Ovary (tissue), 9 donors: ENCODE results near the gene CDKN2B-AS1. TPM values are rescaled to one million over a fixed set of nuclear protein-coding genes. Genes with fewer than 3 reads are reported as not detected.
A peak's percentile ranks its signal among the peaks of the same experiment; 100 is the strongest.

Source experiments
- DNase-seq, 5 donors: peaks; one replicate each; pipeline ENCODE4 v3.0.0-alpha.2; 2019 to 2020
- H3K27ac ChIP-seq, 2 donors: fragments of 200-600 bp; one replicate each; pipeline versions ENCODE4 v1.5.1 to v1.8.0; 2019 to 2022
- H3K27me3 ChIP-seq: fragments of 200-600 bp; one replicate; pipeline ENCODE4 v1.8.0; 2022
- H3K36me3 ChIP-seq: fragments of 200-600 bp; sonication (generic); one replicate; pipeline ENCODE4 v1.5.1; 2019
- H3K4me1 ChIP-seq: one replicate; pipeline ENCODE4 v1.8.1; 2013; ENCODE audit warnings: mild to moderate bottlenecking, moderate library complexity; ENCODE audit not compliant: insufficient read depth
- H3K4me3 ChIP-seq: fragments of 200-600 bp; sonication (generic); one replicate; pipeline ENCODE4 v1.5.1; 2017
- H3K9me3 ChIP-seq, 2 donors: fragments of 200-600 bp in 1 of 2; sonication (generic) in 1 of 2; one replicate each; pipeline versions ENCODE4 v1.5.1 to v1.8.1; 2013 to 2019; ENCODE audit warnings: mild to moderate bottlenecking in 1 of 2, moderate library complexity in 1 of 2
- CTCF ChIP-seq, 3 donors: fragments of 450-650 bp in 2 of 3; fragments of 200-600 bp in 1 of 3; IDR thresholded peaks; one replicate each; pipeline versions ENCODE4 v1.5.1 to v1.8.0; 2016 to 2022; ENCODE audit warnings: antibody characterized with exemption in 3 of 3, mild to moderate bottlenecking in 1 of 3
- EP300 ChIP-seq: sonication (generic); formaldehyde crosslinking; IDR thresholded peaks from one replicate; pipeline ENCODE4 v1.6.1; 2017; ENCODE audit warnings: antibody characterized with exemption
- POLR2A ChIP-seq: fragments of 450-650 bp; IDR thresholded peaks from one replicate; pipeline ENCODE4 v1.6.1; 2017; ENCODE audit warnings: antibody characterized with exemption, mild to moderate bottlenecking, moderate library complexity
- WGBS, 3 donors: extraction: QIAGEN DNeasy Blood & Tissue Kit in 1 of 3; methylation state at CpG; one replicate each; pipeline versions ENCODE4 v1.1.5 to v1.1.7; 2013 to 2017; 5-methylcytosine and 5-hydroxymethylcytosine counted together
- intact Hi-C, 4 donors: fragments of 100-400 bp; cut with DNase I; formaldehyde crosslinking; loops; one replicate each; pipeline versions ENCODE4 v1.11.0 to v1.15.1; 2022 to 2023
- polyA plus RNA-seq, 2 donors: library from polyadenylated mRNA; stranded (reverse); fragments of 200-250 nt in 1 of 2; fragments of 350-450 nt in 1 of 2; fragmentation: Illumina TruSeq in 1 of 2; extraction: RNeasy Lipid Tissue Mini Kit (QIAGEN cat#74804) in 1 of 2; gene quantifications; one replicate each; pipeline ENCODE4 v1.2.3, GENCODE V29; 2013 to 2014
- total RNA-seq, 7 donors: library from RNA; depleted of rRNA in 2 of 7; stranded (reverse); fragments of >200 nt in 2 of 7; fragmentation: NEBNext Ultra II Directional in 3 of 7; extraction: Animal tissue kit (Norgen Biotek cat#: 25700) in 3 of 7; gene quantifications; one replicate each; pipeline versions ENCODE4 v1.1.0 to v1.2.4, GENCODE V29; 2016 to 2023
- donor health status: DM: no; HTN: no; CAD: no; lungs with moderate emphysema.
- donor health status: DM: no; HTN: no; CAD: no.
- donor health status: Bipolar disorder and iron deficiency.
- donor health status: DM: yes; HTN: yes; CAD: no.
- donor health status: DM: no; HTN: no; CAD: no.
- donor health status: DM: yes; HTN: yes; CAD: no.

Gene CDKN2B-AS1
- total and polyA plus RNA-seq, 9 donors, result 0.06 to 2.1 (median 0.58) TPM; not detected in 1

- intact Hi-C loops, result no loop called here
- 85 to 91% (median 89%) methylated on average over 2 of the region's 2 CpGs for WGBS, 3 donors
- no peaks in the 10 kb centered on the region for H3K9me3 ChIP-seq
- TF ChIP-seq POLR2A, result no peak
- H3K27ac ChIP-seq, result no peak overlapping the region
- no peak overlapping the region for H3K4me3 ChIP-seq
- H3K36me3 ChIP-seq, result no peaks in the 10 kb centered on the region
- H3K4me1 ChIP-seq, result peaks cover 3% of the 10 kb centered on the region
- H3K27me3 ChIP-seq, result no peaks in the 10 kb centered on the region
- no peak for DNase-seq
Measured at GRCh38 chr9:21998026-21998425, 3.4 kb downstream of the CDKN2B-AS1 start.

GRCh38 chr9:22002038-22002437, 7.4 kb downstream of the CDKN2B-AS1 start:
- no peak overlapping the region for H3K4me3 ChIP-seq
- DNase-seq, result no peak
- H3K27ac ChIP-seq, result no peak overlapping the region
- H3K27me3 ChIP-seq, result no peaks in the 10 kb centered on the region
- no peak for TF ChIP-seq EP300
- TF ChIP-seq POLR2A, result no peak
- TF ChIP-seq CTCF (IDR thresholded peaks at IDR 0.05), result no peak
- H3K36me3 ChIP-seq, result no peaks in the 10 kb centered on the region
- no peaks in the 10 kb centered on the region for H3K4me1 ChIP-seq
- intact Hi-C loops, result no loop called here
- WGBS, 3 donors, result 63 to 70% (median 63%) methylated on average over 1 of the region's 1 CpG
- H3K9me3 ChIP-seq, result no peaks in the 10 kb centered on the region

- Histone ChIP-seq H3K36me3 (no peaks in the 10 kb centered on the region), H3K4me1 (peaks cover 4% of the 10 kb centered on the region), H3K9me3 (no peaks in the 10 kb centered on the region), H3K27me3 (no peaks in the 10 kb centered on the region), H3K27ac (no peak overlapping the region), H3K4me3 (no peak overlapping the region)
- no peak for DNase-seq
- no peak for TF ChIP-seq CTCF (IDR thresholded peaks at IDR 0.05)
- no peak for TF ChIP-seq EP300
- TF ChIP-seq POLR2A, result no peak
- intact Hi-C loops, result no loop called here
- 41 to 52% (median 44%) methylated on average over 25 of the region's 25 CpGs for WGBS, 3 donors
Measured at GRCh38 chr9:22005021-22005701, 10.6 kb downstream of the CDKN2B-AS1 start.

GRCh38 chr9:22005702-22006606, 11.4 kb downstream of the CDKN2B-AS1 start:
- no peak overlapping the region for H3K27ac ChIP-seq
- H3K36me3 ChIP-seq, result no peaks in the 10 kb centered on the region
- no peaks in the 10 kb centered on the region for H3K9me3 ChIP-seq
- DNase-seq, result no peak
- H3K4me1 ChIP-seq, result peaks cover 4% of the 10 kb centered on the region
- no peak overlapping the region for H3K4me3 ChIP-seq
- TF ChIP-seq EP300 (no peak), POLR2A (no peak), CTCF (IDR thresholded peaks at IDR 0.05) (no peak)
- 25 to 38% (median 29%) methylated on average over 44 of the region's 44 CpGs for WGBS, 3 donors
- no peaks in the 10 kb centered on the region for H3K27me3 ChIP-seq
- intact Hi-C loops, result no loop called here

GRCh38 chr9:22008384-22008716, 13.8 kb downstream of the CDKN2B-AS1 start:
- no peak for DNase-seq
- Histone ChIP-seq H3K4me3 (peak overlapping the region; percentile 63), H3K9me3 (no peaks in the 10 kb centered on the region), H3K27ac (peak overlapping the region in 1 of 2 donors; percentile 39), H3K36me3 (no peaks in the 10 kb centered on the region), H3K4me1 (peaks cover 4% of the 10 kb centered on the region), H3K27me3 (no peaks in the 10 kb centered on the region)
- WGBS, 3 donors, result 8 to 10% (median 9%) methylated on average over 8 of the region's 8 CpGs
- intact Hi-C loops, result no loop called here
- TF ChIP-seq POLR2A, result no peak
- no peak for TF ChIP-seq EP300
- no peak for TF ChIP-seq CTCF (IDR thresholded peaks at IDR 0.05)
